Measurements from ENCODE around the gene G0S2. TPM values are rescaled to one million over a fixed set of nuclear protein-coding genes. Genes with fewer than 3 reads are reported as not detected.

Gene G0S2
- total and polyA plus RNA-seq, 7 donors, result 19.3 to 70.5 (median 25.2) TPM

- H3K4me1 ChIP-seq, result no peaks in the 10 kb centered on the region
- WGBS, 2 donors, result 95% methylated on average over 1 of the region's 1 CpG
- H3K36me3 ChIP-seq, result no peaks in the 10 kb centered on the region
- no peak overlapping the region for H3K27ac ChIP-seq
- TF ChIP-seq CTCF (IDR thresholded peaks at IDR 0.05), result no peak
- no peak for TF ChIP-seq POLR2AphosphoS5 (IDR thresholded peaks at IDR 0.05)
- TF ChIP-seq EP300 (IDR thresholded peaks at IDR 0.05), result no peak
- no peak for TF ChIP-seq POLR2A (IDR thresholded peaks at IDR 0.05)
- H3K9me3 ChIP-seq, result no peaks in the 10 kb centered on the region
- no peaks in the 10 kb centered on the region for H3K27me3 ChIP-seq
- no peak overlapping the region for H3K4me3 ChIP-seq
- no peak for DNase-seq
- intact Hi-C loops (cut with DNase I), result no loop called here
Observed at GRCh38 chr1:209707308-209707707, 32.1 kb downstream of the G0S2 start.

GRCh38 chr1:209708297-209708696, 33.1 kb downstream of the G0S2 start:
- 74 to 76% methylated on average over 4 of the region's 4 CpGs for WGBS, 2 donors
- TF ChIP-seq CTCF (IDR thresholded peaks at IDR 0.05), result no peak
- TF ChIP-seq POLR2A (IDR thresholded peaks at IDR 0.05), result no peak
- TF ChIP-seq EP300 (IDR thresholded peaks at IDR 0.05), result no peak
- TF ChIP-seq POLR2AphosphoS5 (IDR thresholded peaks at IDR 0.05), result no peak
- intact Hi-C loops (cut with DNase I), result no loop called here
- no peaks in the 10 kb centered on the region for H3K9me3 ChIP-seq
- no peaks in the 10 kb centered on the region for H3K4me1 ChIP-seq
- H3K27ac ChIP-seq, result no peak overlapping the region
- no peaks in the 10 kb centered on the region for H3K27me3 ChIP-seq
- no peak overlapping the region for H3K4me3 ChIP-seq
- H3K36me3 ChIP-seq, result no peaks in the 10 kb centered on the region
- DNase-seq, result no peak

DNA sequence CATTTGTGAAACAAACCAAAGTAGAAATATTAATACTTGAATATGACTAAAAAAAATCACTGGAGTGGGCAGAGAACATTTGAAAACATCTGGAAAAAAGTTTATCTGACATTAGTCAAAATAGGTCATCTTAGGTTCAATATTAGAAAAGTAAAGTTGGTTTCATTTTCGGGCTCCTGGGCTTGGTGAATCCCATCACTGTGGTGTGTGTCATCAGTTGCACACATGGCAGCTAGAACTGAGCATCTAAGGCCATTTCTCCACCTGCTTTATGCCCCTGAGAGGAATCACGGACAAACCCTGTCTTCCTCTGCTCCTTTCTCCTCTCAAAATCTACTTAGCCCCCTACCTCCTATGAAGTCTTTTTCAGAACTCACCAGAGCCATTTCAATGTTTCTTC, 34.9 kb downstream of the G0S2 start:
- H3K36me3 ChIP-seq, result no peaks in the 10 kb centered on the region
- no peak for TF ChIP-seq POLR2A (IDR thresholded peaks at IDR 0.05)
- TF ChIP-seq CTCF (IDR thresholded peaks at IDR 0.05), result no peak
- H3K27ac ChIP-seq, result no peak overlapping the region
- 88 to 91% methylated on average over 2 of the region's 2 CpGs for WGBS, 2 donors
- H3K27me3 ChIP-seq, result no peaks in the 10 kb centered on the region
- no peaks in the 10 kb centered on the region for H3K4me1 ChIP-seq
- H3K9me3 ChIP-seq, result no peaks in the 10 kb centered on the region
- DNase-seq, result no peak
- intact Hi-C loops (cut with DNase I), result no loop called here
- H3K4me3 ChIP-seq, result no peak overlapping the region

DNA sequence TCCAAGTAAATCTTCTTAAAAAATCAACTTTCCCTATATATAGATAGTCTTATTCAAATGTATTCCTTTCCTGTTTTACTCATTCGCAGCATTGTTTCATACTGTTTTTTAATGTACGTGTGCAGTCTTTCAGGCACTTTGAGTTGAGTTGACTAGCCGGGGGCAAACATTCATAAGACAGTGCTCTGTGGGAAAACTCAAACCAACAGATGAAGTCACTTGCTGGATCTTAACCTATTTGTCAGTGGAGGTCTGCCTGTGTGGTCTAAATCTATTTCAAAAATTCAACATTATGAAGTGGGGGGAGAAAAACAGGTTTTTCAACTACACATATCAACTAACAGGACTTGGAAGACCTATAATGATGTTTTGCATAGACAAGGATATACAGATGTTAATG, 35.6 kb downstream of the G0S2 start:
- no peak for DNase-seq
- no peak overlapping the region for H3K27ac ChIP-seq
- TF ChIP-seq CTCF (IDR thresholded peaks at IDR 0.05) (no peak), POLR2AphosphoS5 (IDR thresholded peaks at IDR 0.05) (no peak), POLR2A (IDR thresholded peaks at IDR 0.05) (no peak), EP300 (IDR thresholded peaks at IDR 0.05) (no peak)
- no peaks in the 10 kb centered on the region for H3K36me3 ChIP-seq
- no peaks in the 10 kb centered on the region for H3K4me1 ChIP-seq
- 93 to 94% methylated on average over 3 of the region's 3 CpGs for WGBS, 2 donors
- intact Hi-C loops (cut with DNase I), result no loop called here
- H3K27me3 ChIP-seq, result no peaks in the 10 kb centered on the region
- H3K9me3 ChIP-seq, result no peaks in the 10 kb centered on the region
- H3K4me3 ChIP-seq, result no peak overlapping the region

DNA sequence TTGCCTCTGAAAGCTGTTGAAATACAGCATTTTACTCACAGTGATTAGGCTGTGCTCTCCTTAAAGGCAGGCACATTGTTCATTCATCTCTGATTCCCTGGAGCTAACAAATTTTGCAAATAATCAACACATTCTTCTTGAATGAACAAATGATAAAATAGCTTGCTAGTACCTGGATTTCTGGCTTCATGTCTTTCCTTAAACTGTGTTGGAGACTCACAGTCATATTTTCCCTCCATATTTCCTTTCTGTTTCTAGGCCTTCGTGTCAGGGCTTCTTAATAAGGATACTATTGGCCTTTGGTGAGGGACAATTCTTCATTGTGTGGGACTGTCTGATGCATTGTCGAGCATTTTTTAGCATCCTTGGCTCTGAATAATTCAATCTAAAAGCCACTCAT, 39.1 kb downstream of the G0S2 start:
- H3K9me3 ChIP-seq, result no peaks in the 10 kb centered on the region
- H3K4me3 ChIP-seq, result no peak overlapping the region
- 82 to 91% methylated on average over 2 of the region's 2 CpGs for WGBS, 2 donors
- intact Hi-C loops (cut with DNase I), result no loop called here
- TF ChIP-seq CTCF (IDR thresholded peaks at IDR 0.05) (no peak), POLR2AphosphoS5 (IDR thresholded peaks at IDR 0.05) (no peak), POLR2A (IDR thresholded peaks at IDR 0.05) (no peak)
- no peaks in the 10 kb centered on the region for H3K36me3 ChIP-seq
- H3K27ac ChIP-seq, result no peak overlapping the region
- no peak for DNase-seq
- no peaks in the 10 kb centered on the region for H3K4me1 ChIP-seq
- no peaks in the 10 kb centered on the region for H3K27me3 ChIP-seq

Measured in sigmoid colon (tissue), 7 donors.